HCT116 (cell line): ENCODE results near the gene ADARB2. TPM values are rescaled to one million over a fixed set of nuclear protein-coding genes. Genes with fewer than 3 reads are reported as not detected.

Source experiments
- ATAC-seq: fragments of 200-7000 bp; cut with Tn5 transposase; 2 replicates; pipeline ENCODE4 v1.9.1; 2020; ENCODE audit warnings: mild to moderate bottlenecking, moderate library complexity
- BruUV-seq: library from RNA; stranded (reverse); fragments of 400-500 nt; replicated peaks from 2 replicates; lab custom pipeline; 2021; lab: Mats Ljungman, UMichigan
- CTCF ChIA-PET: fragments of 300-600 bp; sonication (Branson Sonifier 250); formaldehyde crosslinking; loops from one replicate; lab custom pipeline; 2021; ENCODE audit warnings: antibody characterized with exemption; lab: Charles Lee
- POLR2A ChIA-PET: fragments of 300-600, 350-600 bp; sonication (Branson Sonifier 250); formaldehyde crosslinking; loops from one replicate; lab custom pipeline; 2021; ENCODE audit warnings: antibody characterized with exemption; lab: Charles Lee
- RAD21 ChIA-PET, 2 experiments: fragments of 300-600 bp; sonication (Branson Sonifier 250); formaldehyde crosslinking; loops; one replicate each; lab custom pipeline; 2023; ENCODE audit warnings: low total read pairs in 2 of 2; ENCODE audit not compliant: uncharacterized antibody in 2 of 2, unreplicated experiment in 2 of 2, low non-redundant PET in 1 of 2; lab: Charles Lee
- DNase-seq: peaks from one replicate; pipeline ENCODE4 v3.0.0-alpha.2; 2010; ENCODE audit warnings: low read depth, low spot score
- H2AFZ ChIP-seq: fragments of 200-600 bp; shearing (Covaris generic), sonication (generic); 2 replicates; pipeline ENCODE4 v1.6.1; 2017; ENCODE audit warnings: low read depth, mixed run types, mixed read lengths, antibody characterized with exemption, low read length; ENCODE audit not compliant: poor library complexity, severe bottlenecking
- H3K27ac ChIP-seq: 2 replicates; pipeline ENCODE4 v1.5.1; 2012; ENCODE audit warnings: low read depth, low read length
- H3K27me3 ChIP-seq: fragments of 200-600 bp; sonication (generic); 2 replicates; pipeline ENCODE4 v1.6.1; 2016; ENCODE audit warnings: mixed run types, low read length, mixed read lengths; ENCODE audit not compliant: insufficient read depth
- H3K36me3 ChIP-seq, 2 experiments: fragments of 200-500 bp in 1 of 2; fragments of 200-600 bp in 1 of 2; sonication (Bioruptor generic) in 1 of 2; sonication (generic) in 1 of 2; 2 replicates each; pipeline versions ENCODE4 v1.5.1 to v1.6.1; 2014 to 2016; ENCODE audit warnings: low read length in 2 of 2, inconsistent platforms in 1 of 2, mixed read lengths in 1 of 2, mixed run types in 1 of 2; ENCODE audit not compliant: insufficient read depth in 2 of 2, control insufficient read depth in 1 of 2
- H3K4me1 ChIP-seq, 2 experiments: fragments of 200-600 bp in 1 of 2; sonication (generic) in 1 of 2; 2 replicates each; pipeline versions ENCODE4 v1.5.1 to v1.6.1; 2012 to 2017; ENCODE audit warnings: low read length in 2 of 2, inconsistent platforms in 1 of 2, mild to moderate bottlenecking in 1 of 2, mixed read lengths in 1 of 2, mixed run types in 1 of 2, moderate library complexity in 1 of 2; ENCODE audit not compliant: insufficient read depth in 2 of 2, control insufficient read depth in 1 of 2
- H3K4me2 ChIP-seq: fragments of 200-600 bp; sonication (generic); 2 replicates; pipeline ENCODE4 v1.6.1; 2017; ENCODE audit warnings: mixed run types, low read length, mixed read lengths
- H3K4me3 ChIP-seq, 2 experiments: fragments of 200-600 bp in 1 of 2; sonication (generic) in 1 of 2; replicated peaks in 1 of 2; 2 replicates each; pipeline ENCODE4 v1.5.1; 2011 to 2016; ENCODE audit warnings: low read length in 2 of 2, control low read depth in 1 of 2, low read depth in 1 of 2, mild to moderate bottlenecking in 1 of 2, mixed read lengths in 1 of 2, mixed run types in 1 of 2
- H3K79me2 ChIP-seq: fragments of 200-600 bp; sonication (generic); 2 replicates; pipeline ENCODE4 v1.6.1; 2017; ENCODE audit warnings: mild to moderate bottlenecking, mixed run types, low read length, moderate library complexity, mixed read lengths; ENCODE audit not compliant: insufficient read depth
- H3K9ac ChIP-seq: fragments of 200-600 bp; sonication (generic); 2 replicates; pipeline ENCODE4 v1.6.1; 2016; ENCODE audit warnings: low read length, mixed read lengths
- H3K9me2 ChIP-seq: fragments of 200-600 bp; sonication (generic), shearing (Covaris generic); 2 replicates; pipeline ENCODE4 v1.6.1; 2017; ENCODE audit warnings: mixed run types, mild to moderate bottlenecking, moderate library complexity; ENCODE audit not compliant: insufficient read depth
- H3K9me3 ChIP-seq, 2 experiments: fragments of 200-500 bp in 1 of 2; fragments of 200-600 bp in 1 of 2; sonication (Bioruptor generic) in 1 of 2; sonication (generic) in 1 of 2; 2 replicates each; pipeline ENCODE4 v1.6.1; 2014 to 2017; ENCODE audit warnings: low read length in 2 of 2, mixed read lengths in 2 of 2, inconsistent platforms in 1 of 2, low read depth in 1 of 2, mild to moderate bottlenecking in 1 of 2, mixed run types in 1 of 2, moderate library complexity in 1 of 2; ENCODE audit not compliant: control insufficient read depth in 1 of 2, insufficient read depth in 1 of 2
- H4K20me1 ChIP-seq: fragments of 200-600 bp; sonication (generic), shearing (Covaris generic); 2 replicates; pipeline ENCODE4 v1.6.1; 2017; ENCODE audit warnings: mixed run types, mild to moderate bottlenecking, moderate library complexity; ENCODE audit not compliant: insufficient read depth
- EZH2phosphoT487 ChIP-seq: fragments of 200-600 bp; IDR thresholded peaks from 2 replicates; pipeline ENCODE4 v1.6.1; 2018; ENCODE audit warnings: antibody characterized with exemption, borderline replicate concordance
- JUND ChIP-seq: IDR thresholded peaks from 2 replicates; pipeline ENCODE4 v1.6.1; 2012
- MAX ChIP-seq: IDR thresholded peaks from 2 replicates; pipeline ENCODE4 v1.6.1; 2012
- RAD21 ChIP-seq: IDR thresholded peaks from 2 replicates; pipeline ENCODE4 v1.6.1; 2012; ENCODE audit warnings: low read depth, mild to moderate bottlenecking
- REST ChIP-seq: IDR thresholded peaks from 2 replicates; pipeline ENCODE4 v1.6.1; 2012; ENCODE audit warnings: low read depth
- SIN3A ChIP-seq: IDR thresholded peaks from 2 replicates; pipeline ENCODE4 v1.6.1; 2012; ENCODE audit warnings: low read depth
- SP1 ChIP-seq: IDR thresholded peaks from 2 replicates; pipeline ENCODE4 v1.6.1; 2012; ENCODE audit warnings: low read depth
- ZNF274 ChIP-seq: fragments of 200-500 bp; sonication (Bioruptor generic); IDR thresholded peaks from 2 replicates; pipeline ENCODE4 v1.6.1; 2014; ENCODE audit warnings: mild to moderate bottlenecking, low read depth, low read length, inconsistent platforms
- intact Hi-C: fragments of 100-400 bp; cut with micrococcal nuclease; formaldehyde crosslinking; loops from 2 replicates; pipeline ENCODE4 v1.10.0; 2022
- total RNA-seq: library from RNA; stranded (reverse); gene quantifications from one replicate; pipeline ENCODE4 v1.2.1, GENCODE V29; 2021; ENCODE audit not compliant: unreplicated experiment

The ADARB2 gene
- total RNA-seq, 1 experiment from 2014 or later: not detected

- H3K9me2 ChIP-seq: no peaks in the 10 kb centered on the region
- no peaks in the 10 kb centered on the region for H3K79me2 ChIP-seq
- no peaks in the 10 kb centered on the region for H3K4me1 ChIP-seq
- H3K4me2 ChIP-seq: no peak overlapping the region
- H3K27me3 ChIP-seq: peaks cover 10% of the 10 kb centered on the region; the same call in 1 of the 2 replicates
- H3K9ac ChIP-seq: no peak overlapping the region
- no TSS peak for BruUV-seq
- no peaks in the 10 kb centered on the region for H3K9me3 ChIP-seq
- no peaks in the 10 kb centered on the region for H4K20me1 ChIP-seq
- H3K4me3 ChIP-seq: no peak overlapping the region
- no peak overlapping the region for H2AFZ ChIP-seq
- RAD21 ChIA-PET: no interaction called here
- CTCF ChIA-PET: no interaction called here
- intact Hi-C loops: no loop called here
- H3K36me3 ChIP-seq: no peaks in the 10 kb centered on the region
- no peak overlapping the region for H3K27ac ChIP-seq
- ATAC-seq: no peak
- TF ChIP-seq ZNF274 (no peak), SP1 (no peak), SIN3A (no peak), MAX (no peak), REST (no peak), EZH2phosphoT487 (no peak), RAD21 (no peak), JUND (no peak)
- TF ChIP-seq, all 23 proteins: peak for 0
- POLR2A ChIA-PET: no interaction called here
- no peak for DNase-seq
Measured at GRCh38 chr10:1158066-1158465, 579.3 kb downstream of the ADARB2 start.
